Measurements from ENCODE around the gene B3GNT3. TPM values are rescaled to one million over a fixed set of nuclear protein-coding genes. Genes with fewer than 3 reads are reported as not detected.

B3GNT3 gene
- total RNA-seq, 2 donors from 2014 or later, result 5.2 to 11.9 TPM

- Histone ChIP-seq H3K9me3 (no peaks in the 10 kb centered on the region), H3K4me3 (no peak overlapping the region), H3K27ac (no peak overlapping the region), H3K27me3 (replicated peaks; ENCODE audit: insufficient read depth) (no peaks in the 10 kb centered on the region), H3K4me1 (replicated peaks) (no peaks in the 10 kb centered on the region), H3K36me3 (no peaks in the 10 kb centered on the region)
- DNase-seq (ENCODE audit: low spot score), result no peak
- 63% methylated on average over 5 of the region's 5 CpGs for WGBS
- no peak for TF ChIP-seq POLR2AphosphoS5 (IDR thresholded peaks at IDR 0.05)
- no peak for TF ChIP-seq POLR2A (IDR thresholded peaks at IDR 0.05)
- TF ChIP-seq, protein P1, sequence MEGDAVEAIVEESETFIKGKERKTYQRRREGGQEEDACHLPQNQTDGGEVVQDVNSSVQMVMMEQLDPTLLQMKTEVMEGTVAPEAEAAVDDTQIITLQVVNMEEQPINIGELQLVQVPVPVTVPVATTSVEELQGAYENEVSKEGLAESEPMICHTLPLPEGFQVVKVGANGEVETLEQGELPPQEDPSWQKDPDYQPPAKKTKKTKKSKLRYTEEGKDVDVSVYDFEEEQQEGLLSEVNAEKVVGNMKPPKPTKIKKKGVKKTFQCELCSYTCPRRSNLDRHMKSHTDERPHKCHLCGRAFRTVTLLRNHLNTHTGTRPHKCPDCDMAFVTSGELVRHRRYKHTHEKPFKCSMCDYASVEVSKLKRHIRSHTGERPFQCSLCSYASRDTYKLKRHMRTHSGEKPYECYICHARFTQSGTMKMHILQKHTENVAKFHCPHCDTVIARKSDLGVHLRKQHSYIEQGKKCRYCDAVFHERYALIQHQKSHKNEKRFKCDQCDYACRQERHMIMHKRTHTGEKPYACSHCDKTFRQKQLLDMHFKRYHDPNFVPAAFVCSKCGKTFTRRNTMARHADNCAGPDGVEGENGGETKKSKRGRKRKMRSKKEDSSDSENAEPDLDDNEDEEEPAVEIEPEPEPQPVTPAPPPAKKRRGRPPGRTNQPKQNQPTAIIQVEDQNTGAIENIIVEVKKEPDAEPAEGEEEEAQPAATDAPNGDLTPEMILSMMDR (IDR thresholded peaks at IDR 0.05), result no peak
- intact Hi-C loops (cut with DNase I), result no loop called here
Observed at GRCh38 chr19:17758515-17758914, 36.4 kb upstream of the B3GNT3 start.

GRCh38 chr19:17761148-17761547 lies 33.8 kb upstream of the B3GNT3 start:
- Histone ChIP-seq H3K4me3 (no peak overlapping the region), H3K27me3 (replicated peaks; ENCODE audit: insufficient read depth) (no peaks in the 10 kb centered on the region), H3K4me1 (replicated peaks) (no peaks in the 10 kb centered on the region), H3K36me3 (no peaks in the 10 kb centered on the region), H3K9me3 (no peaks in the 10 kb centered on the region), H3K27ac (no peak overlapping the region)
- intact Hi-C loops (cut with DNase I), result no loop called here
- WGBS, result 75% methylated on average over 4 of the region's 4 CpGs
- no peak for DNase-seq (ENCODE audit: low spot score)
- TF ChIP-seq, protein P1 (IDR thresholded peaks at IDR 0.05), result no peak
- TF ChIP-seq POLR2A (IDR thresholded peaks at IDR 0.05), result no peak
- no peak for TF ChIP-seq POLR2AphosphoS5 (IDR thresholded peaks at IDR 0.05)

DNA sequence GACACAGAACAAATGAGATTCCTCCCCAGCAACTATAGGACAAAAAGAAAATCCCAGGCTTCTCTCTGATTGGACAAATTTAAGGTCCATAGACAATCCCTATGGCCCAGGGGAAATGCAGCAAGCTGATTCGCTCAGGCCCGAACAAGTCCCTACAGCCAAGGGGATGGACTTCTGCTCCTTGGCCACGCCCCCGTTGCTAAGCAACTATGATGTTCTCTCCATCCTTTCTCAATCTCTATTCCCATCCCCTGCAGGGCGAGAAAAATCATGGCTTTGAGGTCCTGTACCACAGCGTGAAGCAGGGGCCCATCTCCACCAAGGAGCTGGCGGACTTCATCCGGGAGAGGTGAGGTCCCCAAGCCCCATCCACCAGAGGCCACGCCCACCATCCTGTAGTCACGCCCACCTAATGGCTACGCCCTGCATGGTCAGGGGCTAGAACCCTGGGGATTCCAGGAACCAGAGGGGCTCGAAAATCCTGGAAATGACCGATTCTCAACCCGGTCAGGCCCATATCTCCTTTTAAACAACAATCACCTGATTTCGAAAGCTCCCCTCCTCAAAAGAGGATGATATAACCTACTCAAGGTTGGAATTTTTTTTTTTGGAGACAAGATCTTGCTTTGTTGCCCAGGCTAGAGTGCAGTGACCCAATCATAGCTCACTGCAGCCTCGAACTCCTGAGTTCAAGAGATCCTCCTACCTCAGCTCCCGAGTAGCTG lies 32.3 kb upstream of the B3GNT3 start:
- H3K4me3 ChIP-seq, result no peak overlapping the region
- no peaks in the 10 kb centered on the region for H3K36me3 ChIP-seq
- H3K27me3 ChIP-seq (replicated peaks; ENCODE audit: insufficient read depth), result no peaks in the 10 kb centered on the region
- no peak for DNase-seq (ENCODE audit: low spot score)
- WGBS, result 65% methylated on average over 17 of the region's 17 CpGs
- intact Hi-C loops (cut with DNase I), result no loop called here
- TF ChIP-seq POLR2AphosphoS5 (IDR thresholded peaks at IDR 0.05) (no peak), POLR2A (IDR thresholded peaks at IDR 0.05) (no peak)
- TF ChIP-seq, protein P1 (IDR thresholded peaks at IDR 0.05), result no peak
- H3K4me1 ChIP-seq (replicated peaks), result no peaks in the 10 kb centered on the region
- H3K9me3 ChIP-seq, result no peaks in the 10 kb centered on the region
- H3K27ac ChIP-seq, result no peak overlapping the region

DNA sequence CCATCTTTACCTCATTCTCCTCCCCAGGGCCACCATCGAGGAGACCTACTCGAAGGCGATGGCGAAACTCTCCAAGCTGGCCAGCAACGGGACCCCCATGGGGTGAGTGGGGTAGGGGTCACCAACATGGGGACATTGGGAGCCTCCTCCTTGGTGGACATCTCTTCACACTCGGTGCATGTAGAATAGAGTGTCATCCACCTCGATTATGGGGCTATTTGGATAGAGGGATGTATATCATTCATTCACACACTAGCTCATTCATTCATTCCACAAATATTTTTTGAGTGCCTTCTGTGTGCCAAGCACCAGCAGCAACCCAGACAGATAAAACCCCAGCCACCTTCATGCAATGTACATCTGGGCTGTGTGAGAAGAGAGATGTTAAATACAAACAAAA lies 30.6 kb upstream of the B3GNT3 start:
- H3K27ac ChIP-seq, result no peak overlapping the region
- WGBS, result 94% methylated on average over 7 of the region's 7 CpGs
- H3K4me3 ChIP-seq, result no peak overlapping the region
- no peak for DNase-seq (ENCODE audit: low spot score)
- no peak for TF ChIP-seq POLR2A (IDR thresholded peaks at IDR 0.05)
- TF ChIP-seq, protein P1 (IDR thresholded peaks at IDR 0.05), result no peak
- TF ChIP-seq POLR2AphosphoS5 (IDR thresholded peaks at IDR 0.05), result no peak
- no peaks in the 10 kb centered on the region for H3K9me3 ChIP-seq
- no peaks in the 10 kb centered on the region for H3K27me3 ChIP-seq (replicated peaks; ENCODE audit: insufficient read depth)
- intact Hi-C loops (cut with DNase I), result no loop called here
- no peaks in the 10 kb centered on the region for H3K36me3 ChIP-seq
- H3K4me1 ChIP-seq (replicated peaks), result no peaks in the 10 kb centered on the region

- no peak overlapping the region for H3K4me3 ChIP-seq
- 56% methylated on average over 12 of the region's 12 CpGs for WGBS
- H3K36me3 ChIP-seq, result no peaks in the 10 kb centered on the region
Observed at GRCh38 chr19:17765069-17765618, 29.8 kb upstream of the B3GNT3 start.

More at GRCh38 chr19:17765069-17765618, 29.8 kb upstream of the B3GNT3 start:
- no peaks in the 10 kb centered on the region for H3K4me1 ChIP-seq (replicated peaks)
- no peak overlapping the region for H3K27ac ChIP-seq
- no peaks in the 10 kb centered on the region for H3K9me3 ChIP-seq
- intact Hi-C loops (cut with DNase I), result no loop called here
- TF ChIP-seq, protein P1 (IDR thresholded peaks at IDR 0.05), result no peak
- TF ChIP-seq POLR2A (IDR thresholded peaks at IDR 0.05), result no peak
- no peak for TF ChIP-seq POLR2AphosphoS5 (IDR thresholded peaks at IDR 0.05)
- no peak for DNase-seq (ENCODE audit: low spot score)
- H3K27me3 ChIP-seq (replicated peaks; ENCODE audit: insufficient read depth), result no peaks in the 10 kb centered on the region
